ENCODE results near the gene LRRC15.

LRRC15 gene

DNA sequence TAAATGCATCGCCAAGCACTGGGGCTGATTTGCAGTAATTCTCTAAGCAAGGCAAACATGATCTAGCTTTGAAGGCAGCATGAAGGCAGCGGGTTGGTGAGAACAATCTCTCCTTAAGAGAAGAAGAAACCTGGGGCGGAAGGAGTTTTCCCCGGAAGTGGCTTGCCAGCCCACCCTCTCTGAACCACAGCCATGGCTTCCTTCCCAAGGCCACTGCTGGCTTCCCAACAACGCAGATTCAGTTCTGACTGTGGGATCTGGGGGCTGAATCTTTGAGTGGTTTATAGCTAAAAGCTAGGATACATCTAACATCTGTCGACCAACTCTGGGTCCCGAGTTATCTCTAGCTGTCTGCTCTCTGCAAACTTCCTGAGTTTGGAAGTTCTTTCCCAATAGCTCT is 14.2 kb downstream of the LRRC15 start:
- DNase-seq: no peak

DNA sequence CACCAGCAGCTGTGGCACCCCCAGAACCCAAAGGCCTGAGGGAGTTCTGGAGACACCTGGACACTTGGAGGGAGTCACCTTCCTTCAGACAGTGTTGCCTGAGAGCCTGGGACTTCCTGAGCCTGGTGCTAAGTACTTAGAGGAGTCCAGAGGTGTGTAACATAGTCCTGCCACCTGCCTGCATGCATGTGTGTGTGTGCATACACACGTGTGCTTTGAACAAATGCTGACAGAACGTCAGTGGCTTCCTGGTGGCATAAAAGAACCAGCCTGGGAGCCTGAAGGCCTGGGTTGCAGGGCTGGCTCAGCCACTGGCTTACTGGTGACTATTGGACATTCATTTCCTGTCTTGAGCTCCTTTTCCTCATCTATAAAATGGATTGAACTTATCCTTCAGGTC is 15.2 kb downstream of the LRRC15 start:
- no peak for DNase-seq

DNA sequence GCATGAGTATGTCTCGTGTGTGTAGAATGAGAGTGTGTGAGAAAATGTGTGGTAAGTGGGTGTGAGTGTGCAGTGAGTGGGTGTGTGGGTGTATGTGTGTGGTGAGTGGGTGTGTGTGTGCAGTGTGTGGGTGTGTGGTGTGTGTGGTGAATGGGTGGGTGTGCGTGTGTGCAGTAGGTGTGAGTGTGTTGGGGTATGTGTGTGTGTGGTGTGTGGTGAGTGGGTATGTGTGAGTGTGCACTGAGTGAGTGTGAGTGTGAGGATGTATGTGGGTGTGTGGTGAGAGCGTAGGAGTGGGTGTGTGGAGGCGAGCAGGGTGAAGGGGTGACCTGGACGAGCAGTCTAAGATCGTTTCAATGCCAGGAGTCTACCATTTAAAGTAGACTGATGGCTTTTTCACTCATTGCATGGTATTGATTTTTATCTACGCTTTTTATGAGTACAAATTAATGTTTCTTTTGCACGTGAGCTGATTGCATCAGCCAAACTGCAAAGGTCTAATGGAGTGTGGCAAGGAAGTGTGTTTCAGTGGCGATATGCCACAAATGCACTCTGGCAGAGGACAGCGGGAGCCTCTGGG is 16.8 kb downstream of the LRRC15 start:
- no peak for DNase-seq

DNA sequence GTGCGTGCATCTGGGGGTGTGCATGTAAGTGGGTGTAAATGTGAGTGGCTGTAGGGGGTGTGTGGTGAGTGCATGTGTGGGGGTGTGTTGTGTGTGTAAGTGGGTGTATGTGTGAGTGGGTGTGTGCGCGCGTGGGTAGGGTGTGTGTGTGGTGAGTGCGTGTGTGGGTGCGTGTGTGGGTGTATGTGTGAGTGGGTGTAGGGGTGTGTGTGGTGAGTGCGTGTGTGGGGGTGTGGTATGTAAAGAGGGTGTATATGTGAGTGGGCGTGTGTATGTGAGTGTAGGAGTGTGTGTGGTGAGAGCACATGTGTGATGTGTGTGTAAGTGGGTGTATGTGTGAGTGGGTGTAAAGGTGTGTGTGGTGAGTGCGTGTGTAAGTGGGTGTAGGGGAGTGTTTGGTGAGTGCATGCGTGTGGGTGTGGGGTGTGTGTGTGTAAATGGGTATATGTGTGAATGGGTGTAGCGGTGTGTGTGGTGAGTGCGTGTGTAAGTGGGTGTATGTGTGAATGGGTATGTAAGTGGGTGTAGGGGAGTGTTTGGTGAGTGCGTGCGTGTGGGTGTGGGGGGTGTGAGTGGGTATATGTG is 17.5 kb downstream of the LRRC15 start:
- no peak for DNase-seq

DNA sequence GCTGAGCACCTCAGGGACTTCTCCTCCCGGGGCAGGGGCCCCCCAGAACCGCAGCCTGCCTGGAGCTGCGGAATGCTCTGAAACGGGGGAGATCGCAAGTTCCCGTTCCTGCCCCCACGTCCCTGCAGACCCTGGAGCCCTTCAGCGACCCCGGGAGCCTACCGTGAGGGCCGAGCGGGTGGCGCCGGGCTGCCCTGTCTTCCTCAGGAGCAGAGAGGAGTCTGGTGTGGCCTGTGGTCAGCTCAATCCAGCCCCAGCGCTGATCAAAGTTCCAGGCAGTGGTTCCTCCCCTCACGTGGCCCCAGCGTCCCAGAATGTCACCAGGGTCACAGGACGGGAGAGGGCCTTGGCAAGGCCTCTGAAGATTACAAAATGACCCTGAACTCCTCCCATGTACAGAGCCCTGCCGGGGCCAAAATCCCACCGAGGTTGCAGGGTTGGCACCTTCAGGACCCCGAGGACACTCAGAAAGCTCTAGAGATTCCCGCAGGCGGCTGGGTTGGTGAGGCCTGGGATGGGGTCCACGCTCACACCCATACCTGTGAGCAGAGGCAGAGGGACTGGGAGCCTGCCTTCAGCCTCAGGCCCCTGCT is 18.4 kb downstream of the LRRC15 start, which contains the start of gene CPN2:
TSS of gene CPN2 (minus strand) at position 249 of the 593 bp plus-strand sequence. CDS start 8,626 bp downstream, outside the sequence.
- DNase-seq: no peak

DNA sequence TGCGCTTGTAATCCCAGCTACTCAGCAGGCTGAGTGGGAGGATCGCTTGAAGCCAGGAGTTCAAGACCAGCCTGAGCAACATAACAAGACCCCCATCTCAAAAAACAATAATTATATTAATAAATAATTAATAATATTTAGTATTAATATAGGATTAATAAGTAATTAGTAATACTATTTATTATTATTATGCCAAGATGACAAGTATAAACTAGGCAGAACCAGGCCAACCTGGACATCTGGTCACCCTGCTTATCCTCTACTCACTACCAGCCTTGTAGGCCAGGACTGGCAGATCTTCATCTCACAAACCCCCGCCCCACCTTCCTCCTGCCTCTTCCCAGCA is 18.8 kb downstream of the LRRC15 start:
- DNase-seq: no peak

DNA sequence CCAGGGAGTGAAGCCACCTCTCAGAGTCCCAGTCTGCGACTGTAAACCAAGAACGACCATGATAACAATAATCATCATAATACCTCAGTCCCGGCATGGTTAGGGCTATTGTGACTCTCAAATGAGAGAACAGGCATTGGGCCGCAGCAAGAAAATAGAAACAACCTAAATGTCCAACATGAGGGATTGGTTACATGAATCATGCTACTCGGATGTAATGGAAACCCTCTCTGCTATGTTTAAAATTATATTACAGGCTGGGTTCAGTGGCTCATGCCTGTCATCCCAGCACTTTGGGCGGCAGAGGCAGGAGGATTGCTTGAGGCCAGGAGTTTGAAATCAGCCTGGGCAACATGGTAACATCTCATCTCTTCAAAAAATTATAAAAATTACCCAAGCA is 21.2 kb downstream of the LRRC15 start:
- DNase-seq: no peak

DNA sequence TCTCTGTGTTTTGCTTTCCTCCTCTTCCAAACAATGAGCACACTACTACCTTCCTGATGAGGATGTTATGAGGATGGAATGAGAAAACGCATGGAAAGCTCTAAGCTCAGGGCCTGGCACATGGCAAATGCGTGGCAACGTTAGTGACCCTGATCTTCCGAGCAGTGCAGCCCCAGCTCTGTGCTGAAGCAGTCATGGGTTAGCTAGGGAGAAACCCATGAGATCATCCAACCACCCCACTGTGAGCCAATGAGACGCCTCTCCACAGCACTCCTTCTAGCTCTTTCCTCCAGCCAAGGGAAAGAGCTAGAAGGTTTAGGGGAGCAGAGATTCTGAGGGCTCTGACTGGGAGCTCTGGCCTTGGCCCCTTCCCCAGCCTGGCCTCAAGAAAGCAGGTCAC is 22.9 kb downstream of the LRRC15 start:
- DNase-seq: no peak

DNA sequence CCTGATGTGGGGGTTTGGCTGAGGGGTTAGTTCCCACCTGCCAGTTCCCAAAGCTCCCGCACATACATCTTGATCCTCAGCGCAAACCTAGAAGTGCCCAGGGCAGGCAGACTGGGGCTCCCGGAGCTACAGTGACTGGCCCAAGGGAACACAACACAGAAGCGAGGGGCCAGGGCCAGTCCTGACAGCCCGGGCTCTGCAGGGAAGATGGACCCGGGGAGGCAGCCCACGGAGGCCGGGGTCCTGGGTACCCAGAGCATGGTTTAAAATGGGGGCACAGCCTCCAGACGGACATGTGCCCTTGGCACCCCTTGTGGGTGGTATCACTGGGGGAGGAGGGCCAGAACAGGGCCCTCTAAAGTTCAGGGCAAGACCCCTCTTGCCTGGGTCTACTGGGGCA is 23.5 kb downstream of the LRRC15 start:
- DNase-seq: no peak

DNA sequence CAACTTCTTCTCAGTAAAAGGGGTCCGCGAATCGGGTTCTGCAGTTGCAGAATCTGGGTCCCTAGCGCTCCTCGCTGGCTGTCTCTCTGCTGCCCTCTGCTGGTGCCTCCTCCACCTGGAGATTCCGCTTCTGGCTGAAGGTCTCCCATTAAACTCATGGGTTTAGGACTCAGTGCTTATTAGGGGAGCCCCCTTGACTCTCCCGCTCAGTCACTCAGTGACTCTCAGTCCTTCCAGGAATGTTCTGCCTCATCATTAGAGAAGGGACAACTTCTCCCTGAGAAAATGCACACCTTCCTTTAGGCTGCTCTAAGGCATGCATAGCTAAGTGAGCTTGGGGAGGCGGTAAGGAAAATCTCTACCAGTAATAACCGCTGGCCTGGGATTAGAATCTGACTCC is 25.5 kb downstream of the LRRC15 start:
- peak; percentile 74 for DNase-seq

DNA sequence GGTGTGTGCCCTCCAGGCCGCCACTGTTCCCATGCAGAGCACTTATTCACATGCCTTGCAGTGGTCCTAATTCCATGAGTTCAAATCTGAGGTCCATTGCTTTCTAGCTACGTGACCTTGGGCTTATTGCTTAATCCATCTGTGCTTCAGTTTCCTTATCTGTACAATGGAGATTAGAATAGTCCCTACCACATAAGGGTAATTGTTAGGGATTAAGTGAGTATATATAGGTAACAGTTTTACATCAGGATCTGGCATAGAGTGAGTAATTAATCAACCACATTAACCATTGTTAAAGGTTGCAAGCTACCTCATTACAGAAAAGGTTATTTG is 26.0 kb downstream of the LRRC15 start:
- DNase-seq: no peak

DNA sequence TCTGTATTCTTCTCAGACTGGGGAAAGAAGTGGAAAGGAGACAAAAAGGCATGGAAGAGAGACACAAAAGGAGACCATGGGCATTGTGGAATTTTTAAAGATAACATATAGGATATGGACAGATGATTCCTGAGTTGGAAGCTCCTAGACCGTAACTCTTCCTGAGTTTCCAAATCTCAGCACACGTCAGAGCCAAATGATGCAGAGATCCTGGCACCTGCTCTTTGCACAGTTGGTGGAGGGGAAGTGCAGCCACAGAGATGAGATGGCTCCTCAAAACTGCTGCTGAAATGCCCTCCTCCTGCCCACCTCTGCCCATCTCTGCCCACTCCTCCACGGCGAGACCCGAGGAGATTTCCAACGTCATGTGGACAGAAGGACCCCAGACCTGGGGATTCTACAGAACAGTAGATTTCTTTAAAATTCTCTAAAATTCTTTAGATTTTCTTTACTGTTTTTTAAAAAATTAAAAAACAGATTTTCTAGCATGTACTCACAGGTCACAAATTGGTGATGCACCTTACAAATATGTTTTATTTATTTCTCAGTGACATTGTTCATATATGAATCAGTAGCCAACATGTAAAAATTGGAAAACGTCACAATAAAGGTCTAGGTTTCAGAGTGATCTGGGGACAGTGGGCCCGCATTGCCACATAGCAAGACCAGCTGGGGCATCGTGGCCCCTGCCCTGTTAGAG is 26.5 kb downstream of the LRRC15 start:
- no peak for DNase-seq

DNA sequence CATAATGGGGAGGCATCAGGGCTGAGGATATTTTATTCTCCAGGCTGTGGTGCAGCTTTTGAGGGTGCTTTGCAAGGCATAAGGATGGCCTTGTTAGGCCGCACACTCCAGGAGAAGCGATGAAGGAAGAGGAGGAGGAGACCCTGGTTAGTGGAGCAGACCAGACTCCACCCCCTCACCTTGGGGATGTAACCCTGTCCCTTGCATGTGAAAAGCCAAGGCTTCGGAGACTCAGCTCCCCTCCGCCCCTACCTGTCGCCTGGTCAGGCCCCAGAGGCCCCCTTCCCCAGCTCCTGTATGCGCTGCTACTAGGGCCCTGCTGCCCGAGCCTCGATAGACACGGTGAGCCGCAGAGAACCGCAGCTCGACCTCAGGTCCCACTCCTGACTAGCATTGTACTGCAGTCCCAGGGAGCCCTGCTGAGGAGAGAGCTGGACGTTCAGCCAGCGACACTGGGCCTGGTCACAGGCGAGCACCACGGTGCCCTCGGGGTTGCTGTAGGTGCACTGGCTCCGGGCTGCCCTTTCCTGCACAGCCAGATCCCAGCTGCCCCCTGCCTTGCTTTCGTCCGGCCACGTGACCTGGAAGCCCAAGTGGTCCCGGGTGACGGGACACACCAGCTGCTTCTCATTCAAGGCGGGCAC is 28.7 kb downstream of the LRRC15 start:
- DNase-seq: no peak

DNA sequence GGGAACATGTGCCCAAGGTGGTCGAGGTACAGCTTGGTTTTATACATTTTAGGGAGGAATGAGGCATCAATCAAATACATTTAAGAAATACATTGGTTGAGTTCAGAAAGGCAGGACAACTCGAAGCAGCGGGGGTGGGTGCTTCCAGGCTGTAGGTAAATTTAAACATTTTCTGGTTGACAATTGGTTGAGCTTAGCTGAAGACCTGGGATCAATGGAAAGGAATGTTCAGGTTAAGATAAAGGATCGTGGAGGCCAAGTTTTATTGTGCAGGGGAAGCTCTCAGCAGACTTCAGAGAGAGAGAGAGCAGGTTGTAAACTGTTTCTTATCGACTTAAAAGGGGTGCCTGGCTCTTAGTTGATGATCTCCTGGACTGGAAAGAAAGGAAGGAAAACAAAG is 29.7 kb downstream of the LRRC15 start:
- DNase-seq: no peak

DNA sequence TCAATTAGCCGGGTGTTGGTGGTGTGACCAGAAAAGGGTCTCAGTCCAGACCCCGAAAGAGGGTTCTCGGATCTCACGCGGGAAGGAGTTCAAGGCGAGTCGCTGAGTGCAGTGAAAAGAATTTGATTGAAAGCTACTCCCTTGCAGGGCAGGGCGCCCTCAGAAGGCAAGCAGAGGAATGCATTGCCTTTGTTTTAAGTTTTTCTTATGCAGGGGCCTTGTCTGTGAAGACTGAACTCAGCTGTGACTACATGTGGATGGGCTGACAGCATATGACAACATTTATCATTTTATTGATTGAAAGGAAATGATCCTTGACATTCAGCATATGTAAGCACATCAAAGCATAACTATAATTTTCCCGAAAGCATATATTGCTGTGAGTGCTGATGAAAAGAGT is 30.2 kb downstream of the LRRC15 start:
- no peak for DNase-seq

DNA sequence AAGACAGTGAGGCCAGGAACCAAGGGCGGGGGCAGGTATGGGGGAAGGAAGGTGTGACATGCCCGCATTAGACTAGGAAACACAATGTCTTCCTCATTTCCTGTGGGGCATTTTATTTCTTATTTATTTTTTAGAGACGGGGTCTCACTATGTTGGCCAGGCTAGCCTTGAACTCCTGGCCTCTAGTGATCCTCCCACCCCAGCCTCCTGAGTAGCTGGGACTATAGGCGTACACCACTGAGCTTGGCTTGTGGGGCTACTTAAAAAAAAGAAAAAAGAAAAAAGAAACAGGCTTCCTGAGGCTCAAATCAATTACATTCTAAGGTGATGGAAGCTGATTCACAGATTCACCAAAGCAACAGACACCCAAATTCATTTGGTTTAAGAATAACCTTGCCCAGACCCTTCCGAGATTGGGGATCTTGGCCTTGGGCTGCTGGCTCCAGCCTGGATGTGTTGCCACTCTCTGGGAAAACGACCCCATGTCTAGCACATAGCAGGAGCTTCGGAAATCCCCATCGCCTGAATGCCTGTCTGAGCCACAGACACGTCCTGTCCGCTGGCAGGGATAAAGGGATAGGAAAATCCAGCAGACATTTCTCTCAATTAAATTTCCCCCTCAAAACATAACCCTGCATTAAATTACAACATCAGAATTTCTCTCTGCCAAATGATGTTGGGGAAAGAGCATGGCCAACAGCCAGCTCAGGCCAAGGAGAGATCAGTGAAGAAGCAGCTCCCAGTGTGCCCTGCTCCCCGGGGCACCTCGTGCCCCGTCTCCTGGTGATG is 31.4 kb downstream of the LRRC15 start:
- DNase-seq: no peak

DNA sequence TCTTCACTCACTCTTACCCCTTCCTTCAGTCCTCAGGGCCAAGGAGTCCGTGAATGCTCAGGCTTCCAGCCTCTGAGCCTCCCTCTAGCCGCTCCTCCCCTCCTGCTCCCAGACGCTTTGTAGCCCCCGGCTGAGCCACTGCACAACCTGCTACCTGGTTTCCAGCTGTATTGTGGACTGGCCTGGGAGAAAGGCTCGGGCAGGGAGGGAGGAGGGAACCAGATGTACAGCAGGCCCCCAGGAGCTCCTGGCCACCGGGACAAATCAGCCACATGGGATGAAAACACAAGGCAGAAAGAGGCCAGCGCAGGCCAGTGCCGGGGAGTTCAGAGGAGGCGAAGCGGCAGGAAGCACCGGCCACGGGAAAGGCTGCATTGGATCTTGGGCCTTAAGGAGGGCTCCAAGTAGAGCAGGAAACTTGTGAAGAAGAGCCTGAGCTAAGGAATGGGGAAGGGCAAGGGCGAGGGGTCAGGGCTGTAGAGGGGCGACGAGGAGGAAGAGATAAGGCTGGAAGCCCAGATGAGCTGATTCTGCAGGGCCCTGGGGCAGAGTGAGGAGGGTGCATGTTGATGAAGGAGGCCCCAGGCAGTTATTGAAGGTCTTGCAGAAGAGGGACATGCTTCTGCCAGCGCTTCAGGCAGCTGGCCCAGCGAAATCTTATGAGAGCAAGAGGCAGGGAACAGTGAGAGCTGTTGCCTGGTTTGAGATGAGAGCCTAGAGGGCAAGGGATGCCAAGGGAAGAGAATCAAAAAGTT is 32.8 kb downstream of the LRRC15 start:
- no peak for DNase-seq

DNA sequence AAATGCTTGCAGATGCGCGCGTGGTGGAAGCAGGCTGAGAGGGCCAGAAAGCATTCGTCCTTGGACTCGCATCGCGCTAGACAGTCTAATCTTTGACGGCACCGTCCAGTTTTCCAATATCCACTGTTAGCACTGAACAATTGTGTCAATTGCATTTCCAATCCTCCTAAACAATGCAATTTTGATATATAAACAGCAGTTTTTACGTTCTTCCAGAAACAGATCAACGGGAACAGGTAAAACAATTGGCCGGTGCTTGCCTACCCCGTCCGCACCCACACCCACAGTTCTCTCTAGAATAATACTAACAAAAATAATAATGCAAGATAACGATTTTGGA is 35.6 kb downstream of the LRRC15 start:
- no peak for DNase-seq

DNA sequence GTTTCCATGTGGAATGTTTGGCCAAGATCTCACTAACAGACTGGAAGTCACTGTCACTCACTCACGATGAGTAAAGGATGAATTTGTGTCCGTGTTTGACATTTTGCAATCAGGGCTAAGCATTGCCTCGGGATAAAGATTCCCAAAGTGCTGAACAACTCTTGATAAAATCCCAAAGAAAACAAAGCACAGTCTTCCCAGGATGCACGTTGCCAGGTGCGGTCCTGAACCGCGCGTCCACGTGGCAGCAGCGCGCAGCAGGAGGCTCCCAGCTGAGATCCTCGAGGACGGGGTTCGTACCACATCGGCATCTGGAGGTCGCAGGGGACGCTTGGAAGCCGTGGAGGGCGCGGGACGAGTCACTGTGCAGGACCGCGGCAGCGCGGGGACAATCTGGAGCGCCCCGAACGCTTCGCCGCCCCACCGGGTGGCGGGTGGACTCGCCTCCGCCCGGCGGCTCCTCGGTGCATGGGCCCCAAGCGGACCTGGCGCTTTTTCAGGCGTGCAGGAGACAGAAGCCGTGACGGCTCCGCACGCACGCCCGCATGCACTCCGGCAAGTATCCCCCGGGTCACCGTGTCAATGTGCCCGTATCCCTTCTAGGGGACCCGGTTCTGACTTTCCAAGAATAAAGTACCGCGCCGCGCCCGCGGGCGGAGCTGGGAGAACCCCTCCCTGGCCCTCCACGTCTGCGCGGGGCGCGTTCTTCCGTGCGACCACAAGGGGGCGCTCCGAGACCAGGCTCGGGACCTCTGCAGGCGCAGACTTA is 36.1 kb downstream of the LRRC15 start:
- DNase-seq: peak; percentile 90

DNA sequence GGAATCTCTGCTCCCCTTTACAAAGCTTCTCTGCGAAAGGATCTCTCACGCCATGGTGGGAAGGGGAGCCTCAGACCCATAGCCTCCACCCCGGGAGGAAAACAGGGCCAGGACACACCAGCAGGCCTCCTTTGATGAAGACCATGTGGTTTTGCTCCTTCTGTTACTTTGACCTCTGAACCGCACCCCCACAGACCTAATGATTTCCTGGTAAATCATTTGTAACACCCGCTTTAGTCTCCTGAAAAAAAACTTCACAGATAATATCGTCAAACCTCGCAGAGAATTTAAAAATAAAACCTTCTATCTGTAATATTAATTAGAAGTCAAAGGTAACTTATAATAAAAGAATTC is 36.7 kb downstream of the LRRC15 start:
- DNase-seq: no peak

DNA sequence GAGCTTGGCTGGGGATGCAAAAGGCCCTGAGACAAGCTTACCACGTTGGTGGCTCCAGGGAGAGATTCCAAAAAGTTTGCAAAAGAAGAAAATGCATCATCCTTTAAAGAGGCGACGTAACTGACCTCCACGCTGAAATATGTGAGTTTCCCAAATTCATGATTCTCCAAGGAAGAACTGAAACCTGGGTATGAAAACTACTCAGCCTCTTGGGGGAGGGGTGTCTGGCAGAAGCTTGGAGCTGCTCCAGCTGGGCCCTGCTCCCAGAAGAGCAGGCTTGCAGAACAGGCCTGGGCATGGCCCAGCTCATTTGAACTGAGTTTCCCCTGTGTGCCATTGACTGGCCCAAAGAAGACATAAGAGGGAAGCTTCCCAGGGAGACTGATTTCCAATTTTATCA is 39.0 kb downstream of the LRRC15 start:
- DNase-seq: no peak

DNA sequence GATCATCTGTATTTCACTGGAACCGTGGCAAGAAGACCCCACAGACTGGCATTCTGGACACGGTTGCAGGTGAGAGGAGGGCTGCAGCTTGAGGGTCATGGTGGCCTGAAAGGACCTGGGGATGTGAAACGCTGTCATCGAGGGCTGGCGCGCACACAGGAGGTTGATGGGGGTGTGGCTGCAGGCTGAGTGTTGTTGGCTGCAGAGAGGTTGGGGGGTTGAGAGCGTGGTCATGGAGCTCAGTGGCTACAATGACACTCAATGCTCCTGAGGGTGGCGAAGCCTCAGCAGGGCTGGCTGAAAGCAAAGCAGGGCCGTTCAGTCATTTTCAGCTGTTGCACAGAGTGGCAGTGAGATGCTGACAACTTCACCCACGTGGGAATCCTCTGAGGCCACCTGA is 39.4 kb downstream of the LRRC15 start:
- DNase-seq: no peak
